T-helper 9 cell (primary cell): ENCODE measurements around the gene CAPRIN1.

ENCODE experiments used
- DNase-seq: peaks from one replicate; pipeline ENCODE4 v3.0.0-alpha.2; 2020

The CAPRIN1 gene

GRCh38 chr11:34146866-34147265 is 95.3 kb downstream of the CAPRIN1 start:
- no peak for DNase-seq

- no peak for DNase-seq
Observed at GRCh38 chr11:34147581-34147980, 96.0 kb downstream of the CAPRIN1 start.

- DNase-seq = no peak
Observed at GRCh38 chr11:34148504-34149165, 97.1 kb downstream of the CAPRIN1 start.

GRCh38 chr11:34149274-34149673 is 97.7 kb downstream of the CAPRIN1 start:
- no peak for DNase-seq

GRCh38 chr11:34149786-34150185 is 98.3 kb downstream of the CAPRIN1 start:
- DNase-seq = no peak

- no peak for DNase-seq
Observed at GRCh38 chr11:34150494-34151151, 99.1 kb downstream of the CAPRIN1 start.
